TTC549 (cell line): ENCODE measurements around the gene BICDL1.

ENCODE experiments used
- FAIRE-seq: peaks from 2 replicates; lab custom pipeline; 2012; peaks lifted over from hg19 to GRCh38; lab: Jason Lieb, UNC

BICDL1 gene

DNA sequence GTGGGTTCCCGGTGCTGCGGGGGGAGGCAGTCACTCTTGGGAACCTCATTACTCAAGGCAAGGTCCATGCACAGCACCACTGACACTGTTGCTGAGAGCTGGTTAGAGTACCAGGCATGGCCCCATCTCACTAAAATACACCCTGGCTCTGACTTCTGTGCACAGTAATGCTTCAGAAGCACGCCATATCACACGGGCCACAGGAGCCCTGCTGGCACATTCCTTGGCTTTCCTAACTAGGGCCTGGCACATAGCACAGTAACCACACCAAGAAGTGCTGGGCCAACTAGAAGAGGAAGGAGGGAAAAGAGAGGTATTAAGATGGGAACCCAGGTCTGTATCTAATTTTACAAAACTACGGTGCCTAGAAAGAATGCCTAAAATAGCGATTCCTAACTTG, 141.0 kb downstream of the BICDL1 start:
- FAIRE-seq = no peak

DNA sequence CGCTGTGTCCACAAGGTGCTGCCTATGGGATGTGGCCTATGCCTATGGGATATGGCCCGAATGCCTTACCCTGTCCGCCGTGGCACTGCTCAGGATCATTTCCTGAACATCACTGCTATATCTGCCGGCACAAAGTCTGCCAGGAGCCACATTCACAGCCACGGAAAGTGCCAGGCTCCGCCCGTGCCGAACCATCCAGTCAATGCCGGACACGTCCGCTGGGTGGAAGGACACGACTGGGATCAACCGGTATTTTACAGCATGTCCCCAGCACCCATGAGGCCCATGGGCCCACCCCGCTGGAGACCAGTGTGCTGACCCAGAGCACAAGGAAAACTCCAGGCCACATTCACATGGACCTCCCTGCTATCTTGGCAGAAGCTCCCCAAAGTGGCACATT, 142.1 kb downstream of the BICDL1 start:
- FAIRE-seq = no peak

DNA sequence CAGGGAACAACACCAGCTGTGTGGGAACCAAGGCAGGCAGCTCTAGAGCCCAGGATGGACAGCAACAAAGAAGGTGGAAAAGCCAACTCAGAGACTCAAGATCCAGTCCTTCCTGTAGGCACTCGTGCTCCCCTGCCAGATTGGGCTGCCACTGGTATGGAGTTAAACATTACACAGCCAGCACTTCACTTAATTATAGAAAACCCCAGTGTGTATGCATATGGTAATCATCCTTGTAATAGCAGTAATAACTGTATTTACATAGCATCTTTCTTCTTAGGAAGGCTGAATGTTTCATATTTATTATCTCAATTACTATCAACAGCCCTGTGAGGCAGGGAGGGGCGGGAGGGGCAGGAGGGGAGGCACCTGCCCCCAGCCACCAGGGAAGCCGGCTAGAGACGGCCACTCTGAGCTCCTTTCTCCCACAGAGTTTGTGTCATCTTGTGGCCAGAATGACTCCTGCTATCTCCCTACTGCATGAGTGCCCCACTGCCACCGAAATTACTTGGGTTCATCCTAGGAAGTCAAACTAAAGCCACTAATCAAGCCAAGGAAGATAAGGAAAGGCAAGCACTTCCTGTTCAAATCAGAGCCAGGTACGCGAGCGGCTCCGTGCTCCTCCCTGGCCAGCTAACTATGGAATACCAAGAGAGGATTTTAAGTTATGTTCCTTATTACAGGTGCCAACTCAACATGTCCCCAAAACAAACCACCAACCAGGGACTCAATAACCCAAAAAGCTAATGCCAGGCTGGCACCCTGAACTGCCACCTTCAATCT, 143.2 kb downstream of the BICDL1 start:
- no peak for FAIRE-seq

DNA sequence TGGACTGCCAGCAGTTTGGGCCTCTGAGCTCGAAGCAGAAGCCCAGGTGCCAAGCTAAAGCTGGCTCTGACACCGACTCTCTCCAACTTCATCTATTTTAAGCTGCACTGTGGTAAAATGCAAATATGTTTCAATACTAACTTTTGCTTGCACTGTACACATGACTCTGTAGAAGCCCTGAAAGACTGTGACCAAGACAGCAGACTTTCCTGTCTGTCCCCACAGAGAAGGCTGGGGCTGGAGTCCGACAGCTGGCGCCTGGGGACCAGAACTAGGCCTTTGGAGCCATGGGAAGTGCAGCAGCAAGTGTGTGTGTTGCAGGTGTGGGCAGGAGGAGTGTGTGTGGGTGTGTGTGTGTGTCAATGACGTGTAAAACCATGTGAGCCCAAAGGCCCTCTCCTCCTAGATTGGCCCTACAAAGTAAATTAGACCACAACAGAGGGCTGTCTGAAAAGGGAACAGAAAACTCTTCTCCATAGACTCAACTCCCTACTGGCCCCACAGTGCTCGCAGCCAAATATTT, 143.9 kb downstream of the BICDL1 start:
- no peak for FAIRE-seq

DNA sequence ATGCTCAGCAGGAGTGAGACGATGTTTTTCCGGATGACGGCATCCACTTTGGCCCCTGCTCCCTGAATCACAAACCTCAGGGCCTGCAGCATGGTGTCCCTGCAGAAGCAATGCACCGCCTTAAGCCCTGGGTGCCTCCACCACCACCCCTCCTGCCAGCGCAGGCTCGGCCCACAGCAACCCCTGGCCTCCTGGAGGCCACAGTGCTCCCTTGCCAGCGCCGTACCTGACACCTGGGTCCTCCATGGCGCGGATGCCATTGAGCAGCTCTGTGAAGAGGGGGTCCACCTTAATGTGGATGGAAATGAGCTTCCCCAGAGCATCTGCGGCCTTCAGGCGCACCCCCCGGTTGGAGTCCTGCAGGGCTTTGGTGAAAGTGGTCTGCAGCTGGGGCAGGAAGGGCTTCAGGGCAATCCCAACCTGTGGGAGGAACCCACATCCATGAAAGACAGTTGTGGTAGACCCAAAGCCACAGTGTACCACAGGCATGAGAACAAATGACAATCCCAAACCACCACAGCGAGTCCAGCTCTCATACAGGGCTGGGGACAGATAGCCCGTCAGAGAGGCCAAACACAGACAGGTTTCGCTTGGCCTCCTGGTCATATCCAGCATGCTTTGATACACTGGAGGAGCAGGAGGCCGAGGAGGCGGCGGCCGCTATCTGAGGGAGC, 145.4 kb downstream of the BICDL1 start:
- no peak for FAIRE-seq

DNA sequence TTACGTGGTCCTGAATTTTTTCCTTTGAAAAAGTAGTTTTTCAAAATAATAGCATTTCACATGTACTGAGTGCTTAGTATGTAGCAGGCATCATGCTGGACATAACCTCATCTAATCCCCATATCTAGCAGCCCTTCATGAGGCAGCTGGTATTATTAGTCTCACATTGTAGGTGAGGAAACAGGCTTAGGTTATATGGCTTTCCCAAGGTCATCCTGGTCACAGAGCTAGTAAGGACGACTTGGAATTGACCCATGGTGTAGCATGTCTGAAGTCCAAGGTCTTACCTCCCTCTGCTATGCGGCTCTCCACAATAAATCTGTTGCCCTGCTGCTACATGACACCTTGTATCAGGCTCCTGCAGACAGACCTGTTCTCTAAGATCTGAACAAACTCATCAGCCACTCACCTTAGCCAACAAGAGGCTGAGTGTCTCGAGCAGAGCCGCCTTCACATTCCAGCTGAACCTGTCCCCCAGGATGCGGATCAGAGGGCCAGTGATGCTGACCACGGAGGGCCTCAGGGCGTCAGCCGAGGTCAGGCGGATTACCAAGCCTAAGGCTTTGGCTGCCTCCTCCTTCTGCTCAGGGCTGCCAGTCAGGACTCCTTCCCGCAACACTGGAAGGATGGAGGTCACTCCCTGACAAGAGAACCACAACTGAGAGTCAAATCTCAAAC, 147.2 kb downstream of the BICDL1 start:
- no peak for FAIRE-seq

DNA sequence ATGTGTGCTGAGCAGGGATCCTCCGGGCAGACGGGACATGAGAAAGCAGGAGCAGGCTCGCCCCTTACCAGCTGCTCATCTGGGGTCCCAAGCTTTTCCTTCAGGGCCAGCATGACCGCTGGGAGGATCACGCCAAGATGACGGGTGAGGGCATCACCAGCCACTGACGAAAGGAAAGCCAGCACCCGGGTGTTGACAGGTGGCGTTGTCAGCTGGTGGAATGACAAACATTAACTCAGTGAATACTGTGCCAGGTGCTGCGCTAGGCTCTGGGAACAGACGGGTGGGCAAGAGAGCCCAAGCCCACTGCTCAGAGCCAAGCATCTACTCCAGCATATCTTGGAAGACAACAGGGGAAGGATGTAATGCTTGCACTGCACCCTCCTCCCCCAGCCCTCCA, 148.8 kb downstream of the BICDL1 start:
- no peak for FAIRE-seq

DNA sequence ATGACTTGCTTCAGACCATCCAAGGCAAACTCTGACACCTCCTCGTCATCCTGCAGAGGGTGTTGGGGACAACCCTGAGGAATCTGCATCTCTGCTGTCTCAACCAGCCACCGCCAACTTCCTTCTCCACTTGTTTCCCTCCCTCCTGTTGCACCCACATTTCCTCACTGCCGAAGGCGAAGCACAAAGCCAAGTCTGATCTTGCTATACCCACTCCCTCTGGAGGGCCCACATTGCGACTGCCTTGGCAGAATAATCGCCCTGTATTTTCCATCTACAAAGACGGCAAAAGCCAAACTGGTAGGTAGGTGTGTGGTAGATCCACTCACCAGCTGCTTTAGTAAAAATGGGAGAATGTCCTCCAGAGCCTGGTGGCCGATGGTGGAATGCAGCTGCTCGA, 149.3 kb downstream of the BICDL1 start:
- no peak for FAIRE-seq

DNA sequence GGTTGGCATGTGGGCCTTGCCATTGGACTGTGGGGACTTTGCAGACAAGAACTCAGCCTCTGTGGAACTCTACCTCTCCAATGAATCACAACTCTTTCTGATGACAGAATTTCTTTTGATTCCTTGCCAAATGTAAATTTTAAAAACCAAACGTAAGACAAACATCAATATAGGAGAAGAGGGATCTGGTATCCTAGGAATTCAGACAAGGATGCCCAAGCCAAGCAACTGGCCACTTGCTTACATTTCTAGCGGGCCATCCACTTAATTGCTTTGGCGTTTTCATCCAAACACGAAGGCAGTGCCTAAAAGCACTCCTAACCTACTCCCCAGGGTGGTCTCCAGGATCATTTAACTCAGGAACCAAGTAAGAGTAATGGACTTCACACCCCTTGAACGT, 150.9 kb downstream of the BICDL1 start:
- FAIRE-seq = no peak

DNA sequence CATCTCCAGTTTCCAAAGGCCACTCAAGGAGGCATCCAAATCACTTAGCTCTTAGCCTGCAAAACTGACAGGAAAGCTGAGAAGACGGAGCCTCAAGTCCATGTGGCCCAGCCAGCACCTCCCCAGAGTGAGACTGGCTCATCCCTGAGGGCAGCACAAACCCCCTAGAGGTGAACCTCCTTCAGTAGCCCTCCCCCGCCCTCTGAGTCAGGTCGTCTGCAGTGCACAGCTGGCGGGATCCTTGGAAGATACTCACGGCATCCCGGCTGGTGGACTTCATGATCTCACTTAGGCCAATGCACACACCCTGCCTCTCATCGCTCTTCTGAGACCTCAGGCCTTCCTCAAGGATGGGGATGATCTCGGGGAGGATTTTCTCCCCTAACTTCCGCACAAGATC, 151.6 kb downstream of the BICDL1 start:
- no peak for FAIRE-seq

DNA sequence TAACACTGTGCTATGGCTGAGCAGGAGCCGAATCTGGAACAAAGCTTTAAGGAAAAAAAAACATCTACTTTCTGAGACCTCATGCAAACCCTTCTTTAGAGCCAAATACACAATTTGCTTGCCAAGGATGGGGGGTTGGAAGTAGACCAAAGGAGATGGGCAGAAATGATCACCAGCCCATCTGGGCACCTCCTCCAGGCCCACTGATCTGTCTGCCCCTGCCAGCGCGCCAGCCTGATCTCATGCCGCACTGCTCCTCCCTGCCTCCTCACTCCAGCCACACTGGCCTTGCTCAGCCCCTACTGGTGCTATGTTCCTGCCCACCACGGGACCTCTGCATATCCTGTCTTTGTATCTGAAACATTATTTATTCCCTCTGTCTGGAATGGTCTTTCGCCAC, 152.3 kb downstream of the BICDL1 start:
- no peak for FAIRE-seq

DNA sequence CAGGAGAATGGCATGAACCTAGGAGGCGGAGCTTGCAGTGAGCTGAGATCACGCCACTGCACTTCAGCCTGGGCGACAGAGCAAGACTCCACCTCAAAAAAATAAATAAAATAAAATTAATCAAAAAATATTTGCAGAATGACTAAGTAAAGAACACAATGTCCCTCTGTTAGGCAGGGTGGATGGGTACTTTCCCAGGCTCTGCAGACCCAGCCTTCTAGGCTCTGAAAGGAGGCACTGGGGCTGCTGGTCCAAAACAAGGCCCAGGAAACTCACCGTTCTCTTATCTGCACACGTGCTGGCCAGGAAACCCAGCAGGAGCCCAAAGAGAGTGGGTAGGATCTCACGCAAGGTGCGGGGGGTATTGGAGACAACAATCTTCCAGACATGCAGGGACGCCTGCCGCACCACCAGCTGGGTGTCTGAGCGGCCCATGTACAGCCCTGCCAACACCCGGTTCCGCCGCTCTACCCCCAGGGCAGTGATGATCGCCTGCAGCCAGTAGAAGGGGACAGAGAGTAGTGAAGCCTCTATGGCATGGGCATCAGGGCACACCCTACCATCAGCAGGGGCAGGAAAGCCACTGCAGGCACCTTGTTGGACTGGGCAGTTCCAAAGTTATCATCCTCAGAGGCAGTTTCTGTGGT, 153.3 kb downstream of the BICDL1 start:
- FAIRE-seq = no peak
